ENCODE results near the gene SPATS2L. TPM values are rescaled to one million over a fixed set of nuclear protein-coding genes. Genes with fewer than 3 reads are reported as not detected.

Gene SPATS2L
- total RNA-seq, 1 experiment from 2014 or later: 112 TPM

GRCh38 chr2:200399636-200400035 is 93.1 kb downstream of the SPATS2L start:
- TF ChIP-seq MYBL2 (CRISPR knock-in tag; IDR thresholded peaks at IDR 0.05) (no peak), ZNF317 (CRISPR knock-in tag; IDR thresholded peaks at IDR 0.05; ENCODE audit: borderline replicate concordance, low read depth) (no peak), SMAD3 (CRISPR knock-in tag; IDR thresholded peaks at IDR 0.05; ENCODE audit: borderline replicate concordance) (no peak), ARID4B (CRISPR knock-in tag; IDR thresholded peaks at IDR 0.05; ENCODE audit: borderline replicate concordance) (no peak), NFATC4 (CRISPR knock-in tag; IDR thresholded peaks at IDR 0.05) (no peak), USF1 (CRISPR knock-in tag; IDR thresholded peaks at IDR 0.05) (no peak), ZNF671 (CRISPR knock-in tag; IDR thresholded peaks at IDR 0.05) (no peak), EMX1 (CRISPR knock-in tag; IDR thresholded peaks at IDR 0.05) (no peak)
- TF ChIP-seq, protein P1, sequence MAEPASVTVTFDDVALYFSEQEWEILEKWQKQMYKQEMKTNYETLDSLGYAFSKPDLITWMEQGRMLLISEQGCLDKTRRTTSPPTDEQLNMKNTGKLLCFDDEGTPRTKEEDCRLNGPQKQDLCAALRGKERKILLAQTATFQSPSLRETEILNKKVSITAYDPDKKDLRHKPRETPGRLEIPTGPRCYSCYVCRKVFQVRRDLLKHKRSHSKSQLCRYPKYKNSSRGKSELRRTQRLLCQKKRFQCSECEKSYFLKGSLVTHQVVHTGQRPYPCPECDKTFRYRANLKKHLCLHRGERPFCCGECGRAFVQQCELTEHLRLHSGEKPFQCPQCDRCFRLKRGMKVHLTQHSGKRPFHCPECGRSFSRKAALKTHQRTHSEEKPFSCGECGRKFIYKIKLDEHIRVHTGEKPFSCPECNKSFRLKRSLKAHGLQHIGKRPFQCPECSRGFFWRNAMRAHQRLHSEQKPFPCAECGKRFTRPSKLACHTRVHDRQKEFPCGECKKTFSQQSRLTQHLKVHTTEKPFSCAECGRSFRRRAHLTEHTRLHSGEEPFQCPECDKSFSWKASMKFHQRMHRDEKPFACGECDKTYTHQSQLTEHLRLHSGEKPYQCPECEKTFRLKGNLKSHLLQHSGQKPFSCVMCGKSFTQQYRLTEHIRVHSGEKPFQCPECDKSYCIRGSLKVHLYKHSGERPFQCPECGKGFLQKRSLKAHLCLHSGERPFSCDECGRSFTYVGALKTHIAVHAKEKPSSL (CRISPR knock-in tag; conservative IDR thresholded peaks at IDR 0.05): no peak
- Mint-ChIP-seq H3K36me3 (peaks cover 42% of the 10 kb centered on the region), H3K27ac (no peak overlapping the region), H3K27me3 (ENCODE audit: low read depth) (no peaks in the 10 kb centered on the region), H3K4me3 (no peak overlapping the region), H3K4me1 (peaks cover 39% of the 10 kb centered on the region), H3K9me3 (peaks cover 11% of the 10 kb centered on the region)
- no peak for DNase-seq (ENCODE audit: low spot score)
- no peak for ATAC-seq
- CTCF ChIA-PET: no interaction called here
- POLR2A ChIA-PET: no interaction called here

- TF ChIP-seq, protein P2, sequence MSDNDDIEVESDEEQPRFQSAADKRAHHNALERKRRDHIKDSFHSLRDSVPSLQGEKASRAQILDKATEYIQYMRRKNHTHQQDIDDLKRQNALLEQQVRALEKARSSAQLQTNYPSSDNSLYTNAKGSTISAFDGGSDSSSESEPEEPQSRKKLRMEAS (CRISPR knock-in tag; IDR thresholded peaks at IDR 0.05): no peak
- TF ChIP-seq FOXP1 (CRISPR knock-in tag; IDR thresholded peaks at IDR 0.05; ENCODE audit: borderline replicate concordance) (no peak), NR3C1 (CRISPR knock-in tag; conservative IDR thresholded peaks at IDR 0.05; ENCODE audit: low read depth) (no peak), E2F5 (CRISPR knock-in tag; IDR thresholded peaks at IDR 0.05) (no peak), ATF6 (CRISPR knock-in tag; IDR thresholded peaks at IDR 0.05) (no peak), SP1 (CRISPR knock-in tag; conservative IDR thresholded peaks at IDR 0.05) (no peak)
- DNase-seq (ENCODE audit: low spot score): no peak
- no peaks in the 10 kb centered on the region for H3K27me3 Mint-ChIP-seq (ENCODE audit: low read depth)
- peaks cover 47% of the 10 kb centered on the region for H3K36me3 Mint-ChIP-seq
- H3K4me1 Mint-ChIP-seq: peaks cover 53% of the 10 kb centered on the region
- CTCF ChIA-PET: no interaction called here
- no peak overlapping the region for H3K4me3 Mint-ChIP-seq
- POLR2A ChIA-PET: no interaction called here
- ATAC-seq: no peak
- peaks cover 15% of the 10 kb centered on the region for H3K9me3 Mint-ChIP-seq
- H3K27ac Mint-ChIP-seq: no peak overlapping the region
Observed at GRCh38 chr2:200403814-200404213, 97.3 kb downstream of the SPATS2L start.
